Endometrium (tissue), 2 donors: ENCODE data around the gene SLC8A3.

Experiments
- FAIRE-seq: peaks from 2 replicates; lab custom pipeline; 2012; peaks lifted over from hg19 to GRCh38; lab: Jason Lieb, UNC
- donor health status: control.
- donor health status: control.

The SLC8A3 gene

DNA sequence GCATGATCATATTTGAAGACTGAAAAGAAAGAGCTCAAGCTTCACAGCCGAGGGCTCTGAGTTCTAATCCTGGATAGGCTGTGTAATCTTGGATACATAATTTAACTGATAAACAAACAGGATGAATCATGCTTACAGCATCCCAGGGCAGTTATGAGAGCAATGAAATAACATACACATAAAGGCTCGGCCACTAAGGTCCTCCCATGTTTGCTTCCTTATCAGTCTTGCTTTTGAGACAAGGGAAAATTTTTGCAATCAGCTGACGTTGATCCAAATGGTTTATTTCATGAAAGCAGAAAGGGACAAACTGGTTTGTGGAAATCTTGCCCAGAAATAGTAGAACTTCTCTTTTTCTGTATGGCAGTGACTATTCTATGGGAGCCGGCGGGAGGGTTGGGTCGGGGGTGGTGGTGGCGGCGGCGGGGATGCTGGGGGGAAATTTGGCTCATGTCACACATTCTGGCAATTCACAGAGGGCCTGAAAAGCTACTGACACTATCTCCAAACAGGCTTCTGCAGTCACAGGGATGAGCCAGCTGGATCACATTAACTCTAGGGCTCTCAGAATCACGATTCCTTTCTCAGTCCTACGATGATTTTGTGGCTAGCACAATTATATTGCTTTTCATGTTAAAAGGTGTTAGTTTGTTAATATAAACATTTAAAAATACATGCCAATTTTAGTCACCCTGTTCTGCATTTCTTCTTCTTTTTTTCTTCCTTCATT, 124.5 kb downstream of the SLC8A3 start:
- no peak for FAIRE-seq

- FAIRE-seq: no peak
Measured at GRCh38 chr14:70061108-70061507, 127.6 kb downstream of the SLC8A3 start.

- no peak for FAIRE-seq
Measured at GRCh38 chr14:70059545-70059944, 129.2 kb downstream of the SLC8A3 start.

GRCh38 chr14:70057519-70058136, 131.1 kb downstream of the SLC8A3 start:
- no peak for FAIRE-seq

DNA sequence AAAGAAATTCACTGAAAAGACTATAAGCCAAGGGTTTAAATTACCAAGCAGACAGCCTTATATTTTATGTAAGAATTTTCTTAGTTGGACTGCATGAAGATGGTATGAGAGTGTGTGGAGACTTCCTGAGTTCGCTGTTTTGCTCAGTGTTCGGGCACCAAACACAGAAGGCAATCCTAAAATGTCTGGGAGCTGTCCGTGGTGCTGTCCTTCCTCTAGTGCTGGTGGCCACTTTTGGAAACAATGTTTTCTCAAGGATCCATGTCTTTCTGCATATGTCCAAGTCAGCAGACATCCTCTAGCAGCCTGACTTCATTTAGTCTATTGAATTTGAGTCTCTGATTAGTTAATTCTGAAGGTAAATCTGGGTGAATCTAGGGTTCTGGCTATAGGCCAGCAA, 135.8 kb downstream of the SLC8A3 start:
- no peak for FAIRE-seq

- FAIRE-seq: no peak
Measured at GRCh38 chr14:70050136-70050535, 138.6 kb downstream of the SLC8A3 start.

DNA sequence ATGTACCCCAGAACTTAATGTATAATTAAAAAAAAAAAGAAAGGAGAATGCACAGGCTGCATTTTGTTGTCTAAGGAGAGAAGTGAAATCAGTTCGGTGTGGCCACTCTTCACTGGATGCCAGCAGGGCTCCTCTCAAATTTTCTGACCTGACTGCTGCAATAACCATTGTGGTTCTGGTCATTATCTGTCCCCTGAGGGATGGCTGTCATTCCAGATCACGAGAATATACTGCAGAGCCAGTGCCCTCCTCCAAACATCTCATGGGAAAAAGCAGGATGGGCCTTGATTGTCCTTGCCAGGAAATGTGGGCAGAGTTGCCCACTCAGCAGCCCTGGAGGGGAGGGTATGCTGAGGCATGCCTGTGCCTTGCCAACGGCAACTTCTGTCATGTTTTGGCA, 139.1 kb downstream of the SLC8A3 start:
- no peak for FAIRE-seq

DNA sequence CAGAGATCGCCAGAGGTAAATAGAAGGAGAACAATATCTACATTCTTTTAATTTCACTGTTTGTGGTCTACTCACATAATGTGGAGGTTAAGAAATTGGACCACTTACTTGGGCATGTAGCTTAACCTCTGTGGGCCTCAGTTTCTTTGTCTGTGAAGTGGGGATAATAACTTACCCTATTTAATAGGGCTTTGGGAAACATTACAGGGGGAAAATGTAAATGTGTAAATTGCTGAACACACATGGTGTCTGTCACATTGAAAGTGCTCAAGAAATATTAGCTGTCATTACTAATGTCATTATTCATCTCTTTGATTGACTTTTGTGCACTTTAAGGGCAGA, 140.5 kb downstream of the SLC8A3 start:
- no peak for FAIRE-seq

DNA sequence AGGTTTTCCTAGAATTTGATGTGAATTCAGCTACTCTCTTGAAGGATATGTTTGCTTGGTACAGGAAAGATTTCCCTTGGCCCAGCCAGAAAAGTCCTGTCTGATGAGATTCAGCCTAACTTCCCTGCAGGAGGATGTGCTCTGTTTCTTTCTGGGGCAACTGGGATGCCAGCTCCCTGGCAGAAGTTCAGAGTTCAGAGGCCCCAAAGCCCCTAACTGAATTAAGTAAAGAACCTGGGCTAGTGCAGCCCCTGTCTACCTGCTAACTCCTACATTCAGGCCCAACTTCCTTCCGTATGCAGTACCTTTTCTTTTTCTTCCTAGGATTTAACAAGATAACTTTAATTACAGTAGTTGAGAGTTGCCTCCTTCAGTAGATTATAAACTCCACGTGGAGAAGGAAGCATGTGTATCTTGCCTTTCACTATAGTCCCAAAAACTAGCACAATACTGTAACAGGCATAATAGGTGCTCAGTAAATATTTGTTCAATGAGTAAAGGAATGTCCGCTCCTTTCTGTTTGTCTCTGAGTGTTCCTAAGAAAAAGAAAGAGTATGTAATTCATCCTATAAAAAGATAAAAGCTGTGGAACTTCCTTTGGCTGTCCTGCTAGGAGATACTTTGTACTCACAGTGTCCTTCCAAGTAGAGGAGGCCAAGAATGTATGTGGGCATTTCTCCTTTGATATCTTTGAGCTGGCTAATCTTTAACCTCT, 141.0 kb downstream of the SLC8A3 start:
- FAIRE-seq: no peak

- no peak for FAIRE-seq
Measured at GRCh38 chr14:70045844-70046535, 142.8 kb downstream of the SLC8A3 start.

DNA sequence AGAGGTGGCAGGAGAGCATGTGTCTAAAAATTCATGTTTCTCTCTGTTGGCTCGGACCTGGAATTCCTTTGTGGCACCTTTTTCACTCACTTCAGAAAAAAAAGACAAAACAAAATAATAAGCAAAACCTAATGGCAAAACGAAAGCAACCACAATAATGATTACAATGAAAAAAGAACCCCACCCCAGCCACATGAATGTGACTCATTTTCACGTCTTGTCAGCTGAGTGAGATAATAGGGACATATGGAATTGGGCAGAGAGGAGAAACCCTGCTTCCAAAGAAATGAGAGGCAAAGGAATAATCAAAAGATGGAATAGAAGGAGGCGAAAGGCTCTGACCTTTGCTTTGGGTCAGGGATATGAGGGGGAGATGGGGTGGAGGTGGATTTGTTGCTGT, 143.4 kb downstream of the SLC8A3 start:
- FAIRE-seq: no peak

GRCh38 chr14:70043001-70043400, 145.8 kb downstream of the SLC8A3 start:
- no peak for FAIRE-seq

DNA sequence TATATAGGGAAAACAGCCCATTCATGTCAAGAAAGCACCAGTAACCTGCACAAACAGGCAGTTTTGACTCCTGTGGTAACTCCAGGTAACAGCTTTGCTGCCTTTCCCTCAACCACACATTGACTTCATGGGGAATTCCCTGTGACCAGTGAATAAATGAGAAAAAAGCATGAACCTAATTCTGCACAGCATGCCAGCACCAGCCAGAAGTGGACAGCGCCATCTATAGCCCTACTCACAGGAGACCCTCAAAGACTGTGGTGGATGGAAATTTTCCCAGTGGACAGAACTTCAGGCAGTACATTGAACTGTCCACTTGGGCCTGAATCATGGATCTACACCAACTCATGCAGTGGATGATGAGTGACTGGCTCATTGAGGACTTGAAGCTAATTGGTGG, 152.1 kb downstream of the SLC8A3 start:
- FAIRE-seq: no peak

- no peak for FAIRE-seq
Measured at GRCh38 chr14:70034257-70034656, 154.5 kb downstream of the SLC8A3 start.

DNA sequence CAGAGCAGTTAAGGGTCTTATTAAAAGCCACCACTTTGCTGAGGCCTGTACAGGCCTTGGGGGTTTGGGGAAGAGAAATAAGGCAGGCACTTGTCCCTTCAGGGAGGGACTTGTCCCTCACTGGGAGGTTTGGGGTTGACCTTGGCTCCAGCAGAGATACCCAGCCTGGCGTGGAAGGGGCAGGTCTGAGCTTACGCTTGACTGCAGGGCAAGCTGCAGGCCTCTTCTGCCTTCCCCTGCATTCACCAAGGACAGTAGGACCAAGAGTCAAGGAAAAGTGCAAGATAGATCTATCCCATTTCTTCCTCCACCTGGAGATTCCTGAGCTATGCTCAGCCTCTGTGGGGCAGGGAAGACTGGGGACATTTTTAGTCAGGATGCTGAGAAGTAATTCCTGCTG, 155.2 kb downstream of the SLC8A3 start:
- FAIRE-seq: no peak

- no peak for FAIRE-seq
Measured at GRCh38 chr14:70033116-70033515, 155.6 kb downstream of the SLC8A3 start.

- FAIRE-seq: no peak
Measured at GRCh38 chr14:70032447-70032846, 156.3 kb downstream of the SLC8A3 start.

GRCh38 chr14:70032016-70032415, 156.7 kb downstream of the SLC8A3 start:
- FAIRE-seq: no peak

DNA sequence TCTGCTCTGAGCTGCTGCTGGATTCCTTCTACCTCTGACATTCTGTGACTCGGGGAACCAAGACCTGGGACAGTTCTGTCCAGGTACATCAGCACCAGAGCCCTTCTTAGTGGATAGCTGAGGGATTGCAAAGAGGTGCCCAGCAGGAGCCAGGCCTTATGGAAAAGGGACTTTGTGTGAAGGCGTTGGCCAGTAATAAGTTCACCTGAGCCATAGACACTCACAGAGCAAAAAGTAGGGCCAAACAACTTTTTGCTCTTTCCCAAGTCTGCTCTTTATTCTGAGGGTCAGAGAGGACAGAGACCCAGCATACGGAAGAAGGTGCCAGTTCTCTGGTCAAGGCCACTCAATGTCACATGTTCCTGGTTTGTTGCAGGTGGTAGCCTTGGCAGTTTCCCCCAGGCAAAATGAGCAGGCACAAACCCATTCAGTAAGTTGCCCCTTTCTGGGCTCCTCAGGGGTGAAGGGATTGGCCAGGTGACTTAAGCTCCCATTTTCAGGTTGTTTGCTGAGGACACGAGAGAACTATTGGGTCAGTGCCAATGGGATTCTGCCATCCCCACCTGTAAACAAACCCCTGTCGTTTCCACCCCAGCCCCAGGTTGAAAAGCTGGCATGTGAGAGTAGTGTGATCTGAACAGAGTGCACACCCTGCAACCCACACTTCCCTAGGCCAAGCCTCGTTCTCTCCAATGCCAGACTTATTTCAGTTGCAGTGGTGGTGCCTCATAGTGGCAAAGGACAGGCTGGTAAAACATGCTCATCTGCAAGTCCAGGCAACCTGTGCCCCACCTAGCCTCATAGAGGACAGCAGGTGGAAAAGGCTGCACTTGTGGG, 159.2 kb downstream of the SLC8A3 start:
- FAIRE-seq: no peak

- FAIRE-seq: no peak
Measured at GRCh38 chr14:70027785-70028428, 160.8 kb downstream of the SLC8A3 start.

GRCh38 chr14:70023871-70024270, 164.9 kb downstream of the SLC8A3 start:
- FAIRE-seq: no peak
